Heart left ventricle (tissue), 16 donors: ENCODE data around the gene MFNG. TPM values are rescaled to one million over a fixed set of nuclear protein-coding genes. Genes with fewer than 3 reads are reported as not detected.
A peak's percentile ranks its signal among the peaks of the same experiment; 100 is the strongest.
"Not testable (repeated sequence)": the region's sequence is repeated elsewhere in the genome, so short reads cannot be mapped to it uniquely, and the experiment has no call there.

ENCODE experiments used
- ATAC-seq, 4 donors: fragments of 200-7000 bp; cut with Tn5 transposase; one replicate each; pipeline ENCODE4 v1.9.1; 2020 to 2022; ENCODE audit warnings: moderate library complexity in 4 of 4, mild to moderate bottlenecking in 3 of 4, moderate number of reproducible peaks in 1 of 4
- DNase-seq, 5 donors: peaks; one replicate each; pipeline ENCODE4 v3.0.0-alpha.2; 2020
- H3K27ac ChIP-seq, 12 donors: fragments of 200-600 bp; sonication (generic) in 4 of 12; one replicate each; pipeline versions ENCODE4 v1.5.0 to v1.8.0; 2016 to 2022; ENCODE audit warnings: mild to moderate bottlenecking in 2 of 12
- H3K27me3 ChIP-seq, 9 donors: fragments of 200-600 bp; sonication (generic) in 2 of 9; one replicate each; pipeline versions ENCODE4 v1.5.1 to v1.8.0; 2016 to 2022; ENCODE audit warnings: mild to moderate bottlenecking in 3 of 9
- H3K36me3 ChIP-seq, 9 donors: fragments of 200-600 bp; sonication (generic) in 2 of 9; one replicate each; pipeline versions ENCODE4 v1.5.0 to v1.8.0; 2018 to 2022; ENCODE audit warnings: mild to moderate bottlenecking in 2 of 9
- H3K4me1 ChIP-seq, 12 donors: fragments of 200-600 bp; sonication (generic) in 4 of 12; one replicate each; pipeline versions ENCODE4 v1.5.0 to v1.8.0; 2016 to 2022; ENCODE audit warnings: mild to moderate bottlenecking in 3 of 12
- H3K4me3 ChIP-seq, 12 donors: fragments of 200-600 bp; sonication (generic) in 4 of 12; one replicate each; pipeline versions ENCODE4 v1.5.0 to v1.8.0; 2017 to 2022; ENCODE audit warnings: mild to moderate bottlenecking in 9 of 12, moderate library complexity in 4 of 12
- H3K9me3 ChIP-seq, 12 donors: fragments of 200-600 bp; sonication (generic) in 4 of 12; one replicate each; pipeline versions ENCODE4 v1.5.0 to v1.8.0; 2016 to 2022; ENCODE audit warnings: mild to moderate bottlenecking in 1 of 12
- CTCF ChIP-seq, 12 donors: fragments of 200-600 bp; sonication (generic) in 4 of 12; IDR thresholded peaks; one replicate each; pipeline versions ENCODE4 v1.5.0 to v1.8.0; 2018 to 2022; ENCODE audit warnings: antibody characterized with exemption in 12 of 12, mild to moderate bottlenecking in 5 of 12
- POLR2A ChIP-seq, 2 donors: fragments of 450-650 bp; IDR thresholded peaks; one replicate each; pipeline ENCODE4 v1.6.1; 2017; ENCODE audit warnings: antibody characterized with exemption in 2 of 2, mild to moderate bottlenecking in 2 of 2, moderate library complexity in 2 of 2
- WGBS, 4 donors: extraction: QIAGEN DNeasy Blood & Tissue Kit in 2 of 4; methylation state at CpG; one replicate each; pipeline versions ENCODE4 v1.1.5 to v1.1.7; 2013 to 2018; 5-methylcytosine and 5-hydroxymethylcytosine counted together
- intact Hi-C, 10 donors: fragments of 100-400 bp; cut with DNase I; formaldehyde crosslinking; loops; one replicate each; pipeline versions ENCODE4 v1.11.1 to v1.14.2; 2022
- polyA plus RNA-seq, 2 donors: library from polyadenylated mRNA; stranded (reverse); fragments of 200-250 nt; gene quantifications; one replicate each; pipeline ENCODE4 v1.2.3, GENCODE V29; 2013
- total RNA-seq, 9 donors: library from RNA; depleted of rRNA in 2 of 9; stranded (reverse); fragments of >200 nt in 2 of 9; fragmentation: NEBNext Ultra II Directional in 3 of 9; extraction: Animal tissue kit (Norgen Biotek cat#: 25700) in 3 of 9; gene quantifications; one replicate each; pipeline versions ENCODE4 v1.1.0 to v1.2.4, GENCODE V29; 2016 to 2023
- donor health status: ischemic (EF 13 %, LVEDD 7.1; RV severe dilation, severe dysfunction).
- donor health status: healthy with polysubstance abuse.
- donor health status: DM: no; HTN: yes; CAD: no.
- donor health status: DM: no; HTN: no; CAD: no.
- donor health status: ischemic (EF 25% LVEDD 6.9; RV normal size, moderate dysfunction).
- donor health status: ischemic (EF 25% LVEDD 5.7; RV mildly dilated, moderate dysfunction).
- donor health status: healthy.
- donor health status: DM: yes; HTN: yes; CAD: no.
- donor health status: ischemic (EF 35%, LVEDD 5.7; RV mildly dilated, moderate dysfunction).
- donor health status: nonischemic (EF 11% LVEDD 7.7; RV severe dilation, severe dysfunction).
- donor health status: DM: yes; HTN: yes; CAD: no.
- donor health status: PGD.
- donor health status: ischemic (EF 29% LVEDD 5.4; RV normal size, mild dysfunction).
- donor health status: nonischemic (EF 23%, LVEDD 6.1; RV moderate dilation, normal function).

MFNG gene
- total and polyA plus RNA-seq, 11 donors, result 5.8 to 25.6 (median 9.6) TPM

DNA sequence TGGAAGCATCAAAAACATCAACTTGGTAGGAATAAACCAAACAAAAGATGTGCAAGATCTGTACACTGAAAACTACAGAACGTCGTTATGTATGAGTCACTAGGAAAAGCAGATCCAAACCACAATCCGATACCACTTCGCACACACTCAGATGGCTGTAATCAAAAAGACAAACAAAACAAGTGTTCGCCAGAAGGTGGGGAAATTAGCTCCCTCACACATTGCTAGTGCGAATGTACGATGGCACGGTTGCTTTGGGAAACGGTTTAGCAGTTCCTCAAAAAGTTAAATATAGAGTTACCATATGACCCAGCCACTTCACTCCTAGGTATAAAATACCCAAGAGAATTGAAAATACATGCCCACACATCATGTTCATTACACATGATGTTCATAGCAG is 47.8 kb upstream of the MFNG start:
- no peak for DNase-seq
- ATAC-seq, result no peak
- H3K36me3 ChIP-seq, result no peaks in the 10 kb centered on the region
- TF ChIP-seq POLR2A (IDR thresholded peaks at IDR 0.05) (no peak), CTCF (IDR thresholded peaks at IDR 0.05) (no peak)
- no peaks in the 10 kb centered on the region for H3K27me3 ChIP-seq
- H3K9me3 ChIP-seq, result no peaks in the 10 kb centered on the region
- no peak overlapping the region for H3K4me3 ChIP-seq
- intact Hi-C loops, result loop anchor here in 1 of 10 donors (5.0 kb wide), 1 partner anchor 33 kb away; no protein-coding TSS in a partner anchor
- 63 to 77% (median 72%) methylated on average over 9 of the region's 9 CpGs for WGBS, 4 donors
- H3K27ac ChIP-seq, result no peak overlapping the region
- H3K4me1 ChIP-seq, result peaks cover 0 to 20% (median 3%) of the 10 kb centered on the region in 12 donors

DNA sequence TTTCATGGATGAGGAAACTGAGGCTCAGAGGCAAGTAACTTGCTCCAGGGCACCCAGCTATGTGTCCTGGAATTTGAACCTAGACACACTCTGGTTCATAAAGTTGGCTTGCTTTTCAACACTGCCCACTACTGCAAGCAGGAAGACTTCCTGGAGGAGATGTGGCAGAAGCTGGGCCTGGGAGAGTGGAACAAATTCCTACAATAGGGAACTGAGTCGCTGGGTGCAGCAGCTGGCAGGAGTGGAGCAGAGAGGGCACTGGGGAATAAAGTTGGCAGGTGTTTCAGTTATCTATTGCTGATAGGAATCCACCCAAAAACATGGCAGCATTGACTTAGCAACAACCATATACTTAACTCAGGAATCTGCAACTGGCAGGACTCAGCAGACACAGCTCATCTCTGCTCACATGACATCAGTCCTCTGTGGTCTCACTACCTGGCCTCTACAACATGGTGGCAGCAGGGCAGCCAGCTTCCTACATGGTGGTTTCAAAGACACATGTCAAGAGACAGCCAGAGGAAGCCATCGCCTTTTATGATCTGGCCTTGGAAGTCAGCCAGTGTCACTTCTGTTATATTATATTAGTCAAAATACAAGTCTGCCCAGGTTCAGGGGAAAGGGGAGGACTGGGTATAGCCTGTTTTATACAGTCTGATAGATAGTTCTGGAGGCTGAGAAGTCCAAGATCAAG is 43.6 kb upstream of the MFNG start:
- Histone ChIP-seq H3K36me3 (no peaks in the 10 kb centered on the region), H3K27ac (no peak overlapping the region), H3K9me3 (no peaks in the 10 kb centered on the region), H3K4me1 (peaks cover 0 to 27% (median 0%) of the 10 kb centered on the region in 12 donors), H3K4me3 (no peak overlapping the region), H3K27me3 (no peaks in the 10 kb centered on the region)
- WGBS, 4 donors, result 47 to 68% (median 60%) methylated on average over 2 of the region's 2 CpGs
- DNase-seq (no peak), ATAC-seq (no peak)
- intact Hi-C loops, result loop anchor here in 1 of 10 donors (5.0 kb wide), 1 partner anchor 38 kb away; no protein-coding TSS in a partner anchor
- TF ChIP-seq CTCF (IDR thresholded peaks at IDR 0.05) (no peak), POLR2A (IDR thresholded peaks at IDR 0.05) (no peak)

- WGBS, 4 donors, result 92 to 99% (median 97%) methylated on average over 9 of the region's 9 CpGs
- DNase-seq, H3K9me3 ChIP-seq, intact Hi-C loops, H3K36me3 ChIP-seq, H3K4me3 ChIP-seq, H3K27me3 ChIP-seq, ATAC-seq, H3K27ac ChIP-seq: not testable (repeated sequence)
- H3K4me1 ChIP-seq, result peaks cover 0 to 19% (median 0%) of the 10 kb centered on the region in 12 donors
Measured at GRCh38 chr22:37527952-37528351, 41.8 kb upstream of the MFNG start.

GRCh38 chr22:37527081-37527752 is 41.0 kb upstream of the MFNG start:
- not testable (repeated sequence) for ATAC-seq

GRCh38 chr22:37526376-37526775 is 40.2 kb upstream of the MFNG start:
- intact Hi-C loops, result no loop called here
- ATAC-seq, result peak in 2 of 4 donors; percentile 32 to 41
- WGBS, 4 donors, result 81 to 85% (median 84%) methylated on average over 11 to 12 of the region's 12 CpGs
- no peak overlapping the region for H3K4me3 ChIP-seq
- H3K27ac ChIP-seq, result no peak overlapping the region
- H3K36me3 ChIP-seq, result no peaks in the 10 kb centered on the region
- DNase-seq, result no peak
- H3K9me3 ChIP-seq, result no peaks in the 10 kb centered on the region
- H3K27me3 ChIP-seq, result peaks cover 0 to 9% (median 0%) of the 10 kb centered on the region in 9 donors
- TF ChIP-seq POLR2A (IDR thresholded peaks at IDR 0.05) (no peak), CTCF (IDR thresholded peaks at IDR 0.05) (no peak)
- peaks cover 0 to 19% (median under 1%) of the 10 kb centered on the region in 12 donors for H3K4me1 ChIP-seq

More at GRCh38 chr22:37527081-37527752, 41.0 kb upstream of the MFNG start:
- H3K9me3 ChIP-seq, H3K4me3 ChIP-seq, H3K36me3 ChIP-seq, DNase-seq, intact Hi-C loops, H3K27ac ChIP-seq, H3K27me3 ChIP-seq: not testable (repeated sequence)
- 96 to 97% (median 96%) methylated on average over 9 of the region's 9 CpGs for WGBS, 4 donors
- H3K4me1 ChIP-seq, result peaks cover 0 to 19% (median 0%) of the 10 kb centered on the region in 12 donors
